HG03457 (cell line): Measurements from ENCODE around the gene CCT7.

Experiments used
- ATAC-seq: cut with Tn5 transposase; IDR thresholded peaks from one replicate; pipeline ENCODE4 v1.9.1; 2021; ENCODE audit warnings: moderate number of reproducible peaks; ENCODE audit not compliant: unreplicated experiment

Gene CCT7

GRCh38 chr2:73266061-73266901, 32.2 kb downstream of the CCT7 start:
- ATAC-seq, result no peak

GRCh38 chr2:73267008-73267407, 32.9 kb downstream of the CCT7 start:
- ATAC-seq, result no peak

GRCh38 chr2:73268366-73268829, 34.3 kb downstream of the CCT7 start:
- ATAC-seq, result no peak

- ATAC-seq, result peak; percentile 78
These were observed 35.0 kb downstream of the CCT7 start for GRCh38 chr2:73268830-73269685.

- ATAC-seq, result no peak
These were observed 35.8 kb downstream of the CCT7 start for GRCh38 chr2:73269686-73270465.

GRCh38 chr2:73272270-73272669, 38.2 kb downstream of the CCT7 start:
- ATAC-seq, result no peak

GRCh38 chr2:73279852-73280251, 45.7 kb downstream of the CCT7 start:
- ATAC-seq, result no peak

GRCh38 chr2:73281244-73281643, 47.1 kb downstream of the CCT7 start:
- ATAC-seq, result no peak

- no peak for ATAC-seq
These were observed 48.9 kb downstream of the CCT7 start for GRCh38 chr2:73282924-73283544.

GRCh38 chr2:73283545-73284295, 49.6 kb downstream of the CCT7 start:
- peak; percentile 11 for ATAC-seq

GRCh38 chr2:73284296-73285158, 50.4 kb downstream of the CCT7 start, which contains the start of gene FBXO41:
Gene FBXO41 (minus strand): TSS chr2:73284478. CDS start chr2:73269630, 14,848 bp downstream.
- peak; percentile 56 for ATAC-seq

- peak; percentile 47 for ATAC-seq
These were observed 51.1 kb downstream of the CCT7 start for GRCh38 chr2:73285159-73285739.

GRCh38 chr2:73286134-73286655, 52.1 kb downstream of the CCT7 start:
- no peak for ATAC-seq

- ATAC-seq, result no peak
These were observed 55.2 kb downstream of the CCT7 start for GRCh38 chr2:73289304-73289703.

- no peak for ATAC-seq
These were observed 56.1 kb downstream of the CCT7 start for GRCh38 chr2:73290049-73290839.

GRCh38 chr2:73291093-73291460, 57.0 kb downstream of the CCT7 start:
- no peak for ATAC-seq
